IMR-90 (cell line): ENCODE results near the gene ACTG2. TPM values are rescaled to one million over a fixed set of nuclear protein-coding genes. Genes with fewer than 3 reads are reported as not detected.

Experiments
- ATAC-seq: fragments of 200-7000 bp; cut with Tn5 transposase; 2 replicates; pipeline ENCODE4 v1.9.1; 2020; ENCODE audit warnings: low read depth, mild to moderate bottlenecking, moderate library complexity
- BruUV-seq: library from RNA; stranded (reverse); fragments of 400-500 nt; replicated peaks from 2 replicates; lab custom pipeline; 2021; lab: Mats Ljungman, UMichigan
- CTCF ChIA-PET: fragments of 300-600 bp; formaldehyde crosslinking; extraction: SDS; loops from one replicate; lab custom pipeline; 2021; ENCODE audit warnings: antibody characterized with exemption; lab: Yijun Ruan, JAX
- POLR2A ChIA-PET: fragments of 300-600 bp; sonication (Branson Sonifier 250); formaldehyde crosslinking; loops from one replicate; lab custom pipeline; 2022; ENCODE audit warnings: antibody characterized with exemption; ENCODE audit not compliant: unreplicated experiment; lab: Charles Lee
- DNase-seq: peaks from one replicate; pipeline ENCODE4 v3.0.0; 2013
- H2AFZ ChIP-seq: replicated peaks from 2 replicates; pipeline ENCODE3; 2013; ENCODE audit warnings: low read length, mild to moderate bottlenecking; ENCODE audit not compliant: poor library complexity
- H2AK5ac ChIP-seq: 2 replicates; pipeline ENCODE4 v1.6.1; 2013; ENCODE audit warnings: low read depth, low read length, inconsistent platforms
- H2AK9ac ChIP-seq: replicated peaks from 2 replicates; pipeline ENCODE3; 2013; ENCODE audit warnings: mild to moderate bottlenecking, low read depth, low read length, moderate library complexity; ENCODE audit not compliant: poor library complexity
- H2BK120ac ChIP-seq: 2 replicates; pipeline ENCODE4 v1.6.1; 2013; ENCODE audit warnings: low read depth, low read length, inconsistent platforms
- H2BK15ac ChIP-seq: 3 replicates; pipeline ENCODE4 v1.6.1; 2013; ENCODE audit warnings: low read depth, low read length, inconsistent platforms
- H2BK20ac ChIP-seq: 2 replicates; pipeline ENCODE4 v1.6.1; 2013; ENCODE audit warnings: low read depth, mild to moderate bottlenecking, inconsistent platforms, low read length, moderate library complexity
- H2BK5ac ChIP-seq: 2 replicates; pipeline ENCODE4 v1.6.1; 2013; ENCODE audit warnings: mild to moderate bottlenecking, low read depth, low read length, inconsistent platforms; ENCODE audit not compliant: poor library complexity, severe bottlenecking
- H3K14ac ChIP-seq: replicated peaks from 2 replicates; pipeline ENCODE4 v1.6.1; 2013; ENCODE audit warnings: low read depth, low read length, inconsistent platforms
- H3K18ac ChIP-seq: 2 replicates; pipeline ENCODE4 v1.6.1; 2013; ENCODE audit warnings: low read depth, low read length, control low read depth
- H3K23ac ChIP-seq: 2 replicates; pipeline ENCODE4 v1.6.1; 2013; ENCODE audit warnings: low read depth, low read length, inconsistent platforms
- H3K27ac ChIP-seq: 2 replicates; pipeline ENCODE4 v1.5.1; 2013; ENCODE audit warnings: mild to moderate bottlenecking, control low read depth, low read length; ENCODE audit not compliant: insufficient read depth
- H3K27me3 ChIP-seq: 2 replicates; pipeline ENCODE4 v1.6.1; 2013; ENCODE audit warnings: low read length; ENCODE audit not compliant: control insufficient read depth, insufficient read depth
- H3K36me3 ChIP-seq: 2 replicates; pipeline ENCODE4 v1.6.1; 2013; ENCODE audit warnings: low read length, mixed read lengths; ENCODE audit not compliant: control insufficient read depth, insufficient read depth
- H3K4ac ChIP-seq: 2 replicates; pipeline ENCODE4 v1.6.1; 2013; ENCODE audit warnings: low read depth, low read length, inconsistent platforms
- H3K4me1 ChIP-seq: 2 replicates; pipeline ENCODE4 v1.6.1; 2013; ENCODE audit warnings: low read length, mixed read lengths; ENCODE audit not compliant: control insufficient read depth, insufficient read depth
- H3K4me2 ChIP-seq: 2 replicates; pipeline ENCODE4 v1.6.1; 2013; ENCODE audit warnings: low read depth, mild to moderate bottlenecking, control low read depth, low read length, moderate library complexity
- H3K4me3 ChIP-seq: 2 replicates; pipeline ENCODE4 v1.5.1; 2013; ENCODE audit warnings: low read depth, mild to moderate bottlenecking, control low read depth, low read length, moderate library complexity; ENCODE audit not compliant: insufficient read depth
- H3K56ac ChIP-seq: 2 replicates; pipeline ENCODE4 v1.6.1; 2013; ENCODE audit warnings: low read length, inconsistent platforms; ENCODE audit not compliant: insufficient read depth; ENCODE audit errors: extremely low read depth
- H3K79me1 ChIP-seq, 2 experiments: 2 replicates each; pipeline ENCODE4 v1.6.1; 2013; ENCODE audit warnings: low read length in 2 of 2, inconsistent platforms in 1 of 2, low read depth in 1 of 2
- H3K9ac ChIP-seq: 2 replicates; pipeline ENCODE4 v1.6.1; 2013; ENCODE audit warnings: low read depth, low read length, control low read depth
- H3K9me1 ChIP-seq: 2 replicates; pipeline ENCODE4 v1.6.1; 2013; ENCODE audit warnings: low read length, inconsistent platforms; ENCODE audit not compliant: insufficient read depth
- H3K9me3 ChIP-seq: 2 replicates; pipeline ENCODE4 v1.6.1; 2013; ENCODE audit warnings: low read length; ENCODE audit not compliant: control insufficient read depth, insufficient read depth
- H4K20me1 ChIP-seq: 2 replicates; pipeline ENCODE4 v1.6.1; 2013; ENCODE audit warnings: low read length, inconsistent platforms; ENCODE audit not compliant: insufficient read depth
- H4K5ac ChIP-seq: 2 replicates; pipeline ENCODE4 v1.6.1; 2013; ENCODE audit warnings: mild to moderate bottlenecking, low read depth, low read length, control low read depth
- H4K8ac ChIP-seq, 2 experiments: 2 replicates each; pipeline ENCODE4 v1.6.1; 2013; ENCODE audit warnings: low read depth in 2 of 2, low read length in 2 of 2, control low read depth in 1 of 2, inconsistent platforms in 1 of 2
- H4K91ac ChIP-seq: 2 replicates; pipeline ENCODE4 v1.6.1; 2013; ENCODE audit warnings: low read depth, low read length, inconsistent platforms; ENCODE audit not compliant: insufficient read depth
- CTCF ChIP-seq: conservative IDR thresholded peaks from 2 replicates; pipeline ENCODE4 v1.5.1; 2012; ENCODE audit warnings: mild to moderate bottlenecking, low read depth, low read length, improper control_type of control experiment
- WGBS, 2 experiments: methylation state at CpG; one replicate each; pipeline versions ENCODE4 v1.1.5 to v1.1.7; 2013; ENCODE audit warnings: missing lambda C conversion rate in 2 of 2; ENCODE audit not compliant: insufficient read length in 1 of 2; ENCODE audit errors: extremely low coverage in 2 of 2; 5-methylcytosine and 5-hydroxymethylcytosine counted together
- dilution Hi-C: fragments of 300-500 bp; cut with HindIII; formaldehyde crosslinking; loops from one replicate; pipeline ENCODE4 v1.14.3; 2018; ENCODE audit warnings: low sequenced_read_pairs; ENCODE audit not compliant: unreplicated experiment
- in situ Hi-C: fragments of 300-500 bp; cut with MboI; formaldehyde crosslinking; loops from 3 replicates; pipeline ENCODE4 v1.14.3; 2019; ENCODE audit warnings: low sequenced_read_pairs, inconsistent platforms, mixed read lengths
- intact Hi-C: fragments of 100-400 bp; cut with micrococcal nuclease; formaldehyde crosslinking; loops from 2 replicates; pipeline ENCODE4 v1.10.0; 2022
- polyA plus RNA-seq, 3 experiments: library from polyadenylated mRNA; depleted of rRNA; stranded (reverse); fragments of >200 nt; gene quantifications; 2 replicates each; pipeline ENCODE4 v1.2.3, GENCODE V29; 2012; ENCODE audit warnings: low replicate concordance in 1 of 3
- total RNA-seq: library from RNA; depleted of rRNA; stranded (reverse); fragments of >200 nt; gene quantifications from 2 replicates; pipeline ENCODE4 v1.2.3, GENCODE V29; 2012

ACTG2 gene
- total and polyA plus RNA-seq, 2 of the 4 experiments (the other 2 are of a cell fraction), result 523 to 899 TPM

GRCh38 chr2:73895473-73895872 is 2.7 kb downstream of the ACTG2 start:
- Histone ChIP-seq H2BK20ac (no peak overlapping the region), H2AFZ (no peak overlapping the region), H3K9ac (peak overlapping the region; percentile 95; the same call in 1 of the 2 replicates), H4K91ac (no peak overlapping the region), H3K4me1 (peaks cover 36% of the 10 kb centered on the region), H4K5ac (no peak overlapping the region), H4K20me1 (peaks cover 68% of the 10 kb centered on the region), H2BK5ac (no peak overlapping the region), H4K8ac (no peak overlapping the region), H3K9me1 (peaks cover 45% of the 10 kb centered on the region), H3K56ac (no peak overlapping the region), H3K27me3 (no peaks in the 10 kb centered on the region), H2BK15ac (no peak overlapping the region), H3K4ac (no peak overlapping the region), H3K4me2 (peak overlapping the region; percentile 73; the same call in 1 of the 2 replicates), H2AK9ac (no peak overlapping the region), H3K36me3 (peaks cover 18% of the 10 kb centered on the region), H3K4me3 (peak overlapping the region; percentile 77; the same call in 1 of the 2 replicates), H2AK5ac (no peak overlapping the region), H3K27ac (no peak overlapping the region), H2BK120ac (no peak overlapping the region), H3K9me3 (no peaks in the 10 kb centered on the region), H3K79me1 (peaks cover 17 to 85% of the 10 kb centered on the region in 2 experiments; a peak in 3 of 4 replicates), H3K14ac (peak overlapping the region; percentile 47; the same call in 1 of the 2 replicates), H3K18ac (no peak overlapping the region), H3K23ac (no peak overlapping the region)
- intact Hi-C loops (loop anchor here (2.0 kb wide), 1 partner anchor 67 kb away; the partner anchor contains the start of gene STAMBP), dilution Hi-C loops (no loop called here), in situ Hi-C loops (no loop called here)
- DNase-seq (no peak), ATAC-seq (no peak)
- no TSS peak for BruUV-seq
- ChIA-PET POLR2A (interaction anchor here (0.6 to 1.1 kb wide), 2 partner anchors 67 to 218 kb away, joined by 12 to 20 read pairs; partner anchors contain the start of gene STAMBP), CTCF (no interaction called here)
- no peak for TF ChIP-seq CTCF
- no CpG with 5 or more reads among the region's 9 CpGs for WGBS, 2 experiments
